ENCODE measurements around the gene CCNY. TPM values are rescaled to one million over a fixed set of nuclear protein-coding genes. Genes with fewer than 3 reads are reported as not detected.

The CCNY gene
- total and polyA plus RNA-seq, 2 of the 13 experiments (the other 11 are each of a cell fraction or from before 2014, with no cell fraction given), result 48.2 to 54.7 TPM

DNA sequence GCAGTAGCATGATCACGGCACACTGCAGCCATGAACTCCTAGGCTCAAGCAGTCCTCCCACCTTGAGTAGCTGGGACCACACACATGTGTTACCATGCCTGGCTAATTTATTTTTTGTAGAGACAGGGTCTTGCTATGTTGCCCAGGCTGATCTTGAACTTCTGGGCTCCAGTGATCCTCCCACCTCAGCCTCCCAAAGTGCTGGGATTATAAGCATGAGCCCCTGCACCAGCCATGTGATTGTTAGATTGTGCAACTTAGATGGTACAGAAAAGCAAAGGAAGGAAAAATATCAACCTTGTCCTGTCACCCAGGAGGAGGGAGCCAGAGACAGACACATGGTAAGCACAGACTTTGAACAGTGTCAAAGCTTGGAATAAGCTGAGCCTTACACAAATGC is 73.5 kb downstream of the CCNY start (continued):
- no peak for TF ChIP-seq SP5 (CRISPR knock-in tag; IDR thresholded peaks at IDR 0.05; ENCODE audit: borderline replicate concordance, low read depth)
- TF ChIP-seq, protein P1, sequence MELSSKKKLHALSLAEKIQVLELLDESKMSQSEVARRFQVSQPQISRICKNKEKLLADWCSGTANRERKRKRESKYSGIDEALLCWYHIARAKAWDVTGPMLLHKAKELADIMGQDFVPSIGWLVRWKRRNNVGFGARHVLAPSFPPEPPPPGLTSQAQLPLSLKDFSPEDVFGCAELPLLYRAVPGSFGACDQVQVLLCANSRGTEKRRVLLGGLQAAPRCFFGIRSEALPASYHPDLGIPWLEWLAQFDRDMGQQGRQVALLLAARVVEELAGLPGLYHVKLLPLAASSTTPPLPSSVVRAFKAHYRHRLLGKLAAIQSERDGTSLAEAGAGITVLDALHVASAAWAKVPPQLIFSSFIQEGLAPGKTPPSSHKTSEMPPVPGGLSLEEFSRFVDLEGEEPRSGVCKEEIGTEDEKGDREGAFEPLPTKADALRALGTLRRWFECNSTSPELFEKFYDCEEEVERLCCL (CRISPR knock-in tag; IDR thresholded peaks at IDR 0.05; ENCODE audit: borderline replicate concordance), result no peak
- TF ChIP-seq TEAD3 (CRISPR knock-in tag; optimal IDR thresholded peaks at IDR 0.05; ENCODE audit: borderline replicate concordance), result peak; percentile 7
- TF ChIP-seq KAT8 (CRISPR knock-in tag; IDR thresholded peaks at IDR 0.05), result no peak
- TF ChIP-seq ZSCAN20 (CRISPR knock-in tag; IDR thresholded peaks at IDR 0.05; ENCODE audit: borderline replicate concordance), result no peak
- TF ChIP-seq NCOA1 (CRISPR knock-in tag; IDR thresholded peaks at IDR 0.05), result no peak
- no peak for TF ChIP-seq JARID2 (CRISPR knock-in tag; IDR thresholded peaks at IDR 0.05; ENCODE audit: insufficient replicate concordance)
- TF ChIP-seq ZBTB7B (CRISPR knock-in tag; IDR thresholded peaks at IDR 0.05), result no peak
- TF ChIP-seq, protein P2, sequence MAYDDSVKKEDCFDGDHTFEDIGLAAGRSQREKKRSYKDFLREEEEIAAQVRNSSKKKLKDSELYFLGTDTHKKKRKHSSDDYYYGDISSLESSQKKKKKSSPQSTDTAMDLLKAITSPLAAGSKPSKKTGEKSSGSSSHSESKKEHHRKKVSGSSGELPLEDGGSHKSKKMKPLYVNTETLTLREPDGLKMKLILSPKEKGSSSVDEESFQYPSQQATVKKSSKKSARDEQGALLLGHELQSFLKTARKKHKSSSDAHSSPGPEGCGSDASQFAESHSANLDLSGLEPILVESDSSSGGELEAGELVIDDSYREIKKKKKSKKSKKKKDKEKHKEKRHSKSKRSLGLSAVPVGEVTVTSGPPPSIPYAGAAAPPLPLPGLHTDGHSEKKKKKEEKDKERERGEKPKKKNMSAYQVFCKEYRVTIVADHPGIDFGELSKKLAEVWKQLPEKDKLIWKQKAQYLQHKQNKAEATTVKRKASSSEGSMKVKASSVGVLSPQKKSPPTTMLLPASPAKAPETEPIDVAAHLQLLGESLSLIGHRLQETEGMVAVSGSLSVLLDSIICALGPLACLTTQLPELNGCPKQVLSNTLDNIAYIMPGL (CRISPR knock-in tag; IDR thresholded peaks at IDR 0.05; ENCODE audit: borderline replicate concordance in 1 of 2, low read depth in 1 of 2), result no peak
- TF ChIP-seq FOXK2 (IDR thresholded peaks at IDR 0.05), result no peak
- TF ChIP-seq RFX1 (IDR thresholded peaks at IDR 0.05), result no peak
- no peak for TF ChIP-seq SIX1 (CRISPR knock-in tag; IDR thresholded peaks at IDR 0.05; ENCODE audit: borderline replicate concordance)
- TF ChIP-seq, protein P3, sequence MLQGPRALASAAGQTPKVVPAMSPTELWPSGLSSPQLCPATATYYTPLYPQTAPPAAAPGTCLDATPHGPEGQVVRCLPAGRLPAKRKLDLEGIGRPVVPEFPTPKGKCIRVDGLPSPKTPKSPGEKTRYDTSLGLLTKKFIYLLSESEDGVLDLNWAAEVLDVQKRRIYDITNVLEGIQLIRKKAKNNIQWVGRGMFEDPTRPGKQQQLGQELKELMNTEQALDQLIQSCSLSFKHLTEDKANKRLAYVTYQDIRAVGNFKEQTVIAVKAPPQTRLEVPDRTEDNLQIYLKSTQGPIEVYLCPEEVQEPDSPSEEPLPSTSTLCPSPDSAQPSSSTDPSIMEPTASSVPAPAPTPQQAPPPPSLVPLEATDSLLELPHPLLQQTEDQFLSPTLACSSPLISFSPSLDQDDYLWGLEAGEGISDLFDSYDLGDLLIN (CRISPR knock-in tag; IDR thresholded peaks at IDR 0.05; ENCODE audit: borderline replicate concordance), result no peak
- TF ChIP-seq ZNF264 (CRISPR knock-in tag; IDR thresholded peaks at IDR 0.05), result no peak
- TF ChIP-seq ZNF550 (CRISPR knock-in tag; IDR thresholded peaks at IDR 0.05; ENCODE audit: borderline replicate concordance), result no peak
- TF ChIP-seq, protein P4, sequence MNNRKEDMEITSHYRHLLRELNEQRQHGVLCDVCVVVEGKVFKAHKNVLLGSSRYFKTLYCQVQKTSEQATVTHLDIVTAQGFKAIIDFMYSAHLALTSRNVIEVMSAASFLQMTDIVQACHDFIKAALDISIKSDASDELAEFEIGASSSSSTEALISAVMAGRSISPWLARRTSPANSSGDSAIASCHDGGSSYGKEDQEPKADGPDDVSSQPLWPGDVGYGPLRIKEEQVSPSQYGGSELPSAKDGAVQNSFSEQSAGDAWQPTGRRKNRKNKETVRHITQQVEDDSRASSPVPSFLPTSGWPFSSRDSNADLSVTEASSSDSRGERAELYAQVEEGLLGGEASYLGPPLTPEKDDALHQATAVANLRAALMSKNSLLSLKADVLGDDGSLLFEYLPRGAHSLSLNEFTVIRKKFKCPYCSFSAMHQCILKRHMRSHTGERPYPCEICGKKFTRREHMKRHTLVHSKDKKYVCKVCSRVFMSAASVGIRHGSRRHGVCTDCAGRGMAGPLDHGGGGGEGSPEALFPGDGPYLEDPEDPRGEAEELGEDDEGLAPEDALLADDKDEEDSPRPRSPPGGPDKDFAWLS (CRISPR knock-in tag; IDR thresholded peaks at IDR 0.05; ENCODE audit: borderline replicate concordance), result no peak
- no peak for TF ChIP-seq ZEB1 (IDR thresholded peaks at IDR 0.05; ENCODE audit: insufficient replicate concordance, low read depth)
- TF ChIP-seq ZNF709 (CRISPR knock-in tag; IDR thresholded peaks at IDR 0.05), result no peak
- no peak for TF ChIP-seq ZNF30 (CRISPR knock-in tag; IDR thresholded peaks at IDR 0.05)
- TF ChIP-seq ZSCAN22 (CRISPR knock-in tag; IDR thresholded peaks at IDR 0.05), result no peak
- peak; percentile 99 for TF ChIP-seq ZNF121 (CRISPR knock-in tag; IDR thresholded peaks at IDR 0.05)
- no peak for TF ChIP-seq ZNF232 (CRISPR knock-in tag; IDR thresholded peaks at IDR 0.05; ENCODE audit: borderline replicate concordance)

Measured in HepG2 (cell line).